Measurements from ENCODE around the gene UVRAG. TPM values are rescaled to one million over a fixed set of nuclear protein-coding genes. Genes with fewer than 3 reads are reported as not detected.

The UVRAG gene
- total and polyA plus RNA-seq, 2 of the 13 experiments (the other 11 are each of a cell fraction or from before 2014, with no cell fraction given), result 9.7 to 17.3 TPM

GRCh38 chr11:75814677-75815344 lies at the start of gene UVRAG (continued):
- TF ChIP-seq GPBP1L1 (CRISPR knock-in tag; IDR thresholded peaks at IDR 0.05) (no peak), ZNF33A (CRISPR knock-in tag; IDR thresholded peaks at IDR 0.05; ENCODE audit: borderline replicate concordance) (no peak), HNF4A (CRISPR knock-in tag; IDR thresholded peaks at IDR 0.05) (no peak), LBX2 (CRISPR knock-in tag; IDR thresholded peaks at IDR 0.05; ENCODE audit: borderline replicate concordance) (no peak), PLRG1 (conservative IDR thresholded peaks at IDR 0.05) (no peak), ZNF3 (CRISPR knock-in tag; IDR thresholded peaks at IDR 0.05) (no peak), ELF4 (CRISPR knock-in tag; IDR thresholded peaks at IDR 0.05; ENCODE audit: borderline replicate concordance) (peak; percentile 59; the same call in 1 of the 2 replicates), TBX3 (IDR thresholded peaks at IDR 0.05; ENCODE audit: borderline replicate concordance) (0 out of 2 replicates have a peak, but pooled peaks have one; percentile 3), CREM (IDR thresholded peaks at IDR 0.05) (peak; percentile 76), CREM (CRISPR knock-in tag; IDR thresholded peaks at IDR 0.05) (no peak), HOMEZ (CRISPR knock-in tag; IDR thresholded peaks at IDR 0.05; ENCODE audit: low read depth) (no peak), GATAD2A (CRISPR knock-in tag; IDR thresholded peaks at IDR 0.05) (0 out of 2 replicates have a peak, but pooled peaks have one; percentile 5), TAF15 (IDR thresholded peaks at IDR 0.05; ENCODE audit: low read depth, low read length, poor library complexity, severe bottlenecking) (no peak), TEF (CRISPR knock-in tag; IDR thresholded peaks at IDR 0.05) (no peak)
- TF ChIP-seq, protein P1, sequence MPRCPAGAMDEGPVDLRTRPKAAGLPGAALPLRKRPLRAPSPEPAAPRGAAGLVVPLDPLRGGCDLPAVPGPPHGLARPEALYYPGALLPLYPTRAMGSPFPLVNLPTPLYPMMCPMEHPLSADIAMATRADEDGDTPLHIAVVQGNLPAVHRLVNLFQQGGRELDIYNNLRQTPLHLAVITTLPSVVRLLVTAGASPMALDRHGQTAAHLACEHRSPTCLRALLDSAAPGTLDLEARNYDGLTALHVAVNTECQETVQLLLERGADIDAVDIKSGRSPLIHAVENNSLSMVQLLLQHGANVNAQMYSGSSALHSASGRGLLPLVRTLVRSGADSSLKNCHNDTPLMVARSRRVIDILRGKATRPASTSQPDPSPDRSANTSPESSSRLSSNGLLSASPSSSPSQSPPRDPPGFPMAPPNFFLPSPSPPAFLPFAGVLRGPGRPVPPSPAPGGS (CRISPR knock-in tag; IDR thresholded peaks at IDR 0.05), result no peak
- TF ChIP-seq, protein P2, sequence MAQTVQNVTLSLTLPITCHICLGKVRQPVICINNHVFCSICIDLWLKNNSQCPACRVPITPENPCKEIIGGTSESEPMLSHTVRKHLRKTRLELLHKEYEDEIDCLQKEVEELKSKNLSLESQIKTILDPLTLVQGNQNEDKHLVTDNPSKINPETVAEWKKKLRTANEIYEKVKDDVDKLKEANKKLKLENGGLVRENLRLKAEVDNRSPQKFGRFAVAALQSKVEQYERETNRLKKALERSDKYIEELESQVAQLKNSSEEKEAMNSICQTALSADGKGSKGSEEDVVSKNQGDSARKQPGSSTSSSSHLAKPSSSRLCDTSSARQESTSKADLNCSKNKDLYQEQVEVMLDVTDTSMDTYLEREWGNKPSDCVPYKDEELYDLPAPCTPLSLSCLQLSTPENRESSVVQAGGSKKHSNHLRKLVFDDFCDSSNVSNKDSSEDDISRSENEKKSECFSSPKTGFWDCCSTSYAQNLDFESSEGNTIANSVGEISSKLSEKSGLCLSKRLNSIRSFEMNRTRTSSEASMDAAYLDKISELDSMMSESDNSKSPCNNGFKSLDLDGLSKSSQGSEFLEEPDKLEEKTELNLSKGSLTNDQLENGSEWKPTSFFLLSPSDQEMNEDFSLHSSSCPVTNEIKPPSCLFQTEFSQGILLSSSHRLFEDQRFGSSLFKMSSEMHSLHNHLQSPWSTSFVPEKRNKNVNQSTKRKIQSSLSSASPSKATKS (CRISPR knock-in tag; IDR thresholded peaks at IDR 0.05), result no peak
- TF ChIP-seq, protein P3, sequence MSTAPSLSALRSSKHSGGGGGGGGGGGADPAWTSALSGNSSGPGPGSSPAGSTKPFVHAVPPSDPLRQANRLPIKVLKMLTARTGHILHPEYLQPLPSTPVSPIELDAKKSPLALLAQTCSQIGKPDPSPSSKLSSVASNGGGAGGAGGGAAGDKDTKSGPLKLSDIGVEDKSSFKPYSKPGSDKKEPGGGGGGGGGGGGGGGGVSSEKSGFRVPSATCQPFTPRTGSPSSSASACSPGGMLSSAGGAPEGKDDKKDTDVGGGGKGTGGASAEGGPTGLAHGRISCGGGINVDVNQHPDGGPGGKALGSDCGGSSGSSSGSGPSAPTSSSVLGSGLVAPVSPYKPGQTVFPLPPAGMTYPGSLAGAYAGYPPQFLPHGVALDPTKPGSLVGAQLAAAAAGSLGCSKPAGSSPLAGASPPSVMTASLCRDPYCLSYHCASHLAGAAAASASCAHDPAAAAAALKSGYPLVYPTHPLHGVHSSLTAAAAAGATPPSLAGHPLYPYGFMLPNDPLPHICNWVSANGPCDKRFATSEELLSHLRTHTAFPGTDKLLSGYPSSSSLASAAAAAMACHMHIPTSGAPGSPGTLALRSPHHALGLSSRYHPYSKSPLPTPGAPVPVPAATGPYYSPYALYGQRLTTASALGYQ (CRISPR knock-in tag; IDR thresholded peaks at IDR 0.05), result no peak

Measured in HepG2 (cell line).